Cardiac muscle cell (in vitro differentiated cells and primary cell): ENCODE data around the gene PLCXD3. TPM values are rescaled to one million over a fixed set of nuclear protein-coding genes. Genes with fewer than 3 reads are reported as not detected.

Experiments
- DNase-seq, 2 donors: peaks; one replicate each; pipeline versions ENCODE4 v3.0.0 to v3.0.0-alpha.2; 2010 to 2017; ENCODE audit warnings: low read depth in 1 of 2, low spot score in 1 of 2
- H3K27ac ChIP-seq: fragments of 200-600 bp; sonication (generic); 2 replicates; pipeline ENCODE4 v1.5.1; 2016
- H3K27me3 ChIP-seq: fragments of 200-600 bp; sonication (generic); 2 replicates; pipeline ENCODE4 v1.6.0; 2016; ENCODE audit warnings: control low read depth
- H3K36me3 ChIP-seq: fragments of 200-600 bp; sonication (generic); 2 replicates; pipeline ENCODE4 v1.5.1; 2016; ENCODE audit warnings: control low read depth
- H3K4me1 ChIP-seq: fragments of 200-600 bp; sonication (generic); 2 replicates; pipeline ENCODE4 v1.8.1; 2017; ENCODE audit warnings: low read depth, mild to moderate bottlenecking, mixed run types
- H3K4me3 ChIP-seq: fragments of 200-600 bp; sonication (generic); 2 replicates; pipeline ENCODE4 v1.5.1; 2016; ENCODE audit warnings: mild to moderate bottlenecking
- H3K9me3 ChIP-seq: fragments of 200-600 bp; sonication (generic); 2 replicates; pipeline ENCODE4 v1.5.1; 2017; ENCODE audit warnings: low read depth, mild to moderate bottlenecking, control low read depth
- polyA plus RNA-seq: library from polyadenylated mRNA; unstranded; fragments of >200 nt; fragmentation: Nextera tagmentation; extraction: Ambion mirVana; gene quantifications from 2 replicates; pipeline ENCODE4 v1.2.1, GENCODE V29; 2016
- total RNA-seq: library from RNA; depleted of rRNA; stranded (reverse); fragments of >200 nt; gene quantifications from 2 replicates; pipeline ENCODE4 v1.2.3, GENCODE V29; 2016
- TF ChIP-seq, protein P1 (sequence below): IDR thresholded peaks from 2 replicates; pipeline ENCODE4 v1.5.1; 2012; ENCODE audit warnings: low read depth, mild to moderate bottlenecking, low read length

PLCXD3 gene
- total and polyA plus RNA-seq, 2 experiments from 2014 or later, result 7.9 to 58.6 TPM

DNA sequence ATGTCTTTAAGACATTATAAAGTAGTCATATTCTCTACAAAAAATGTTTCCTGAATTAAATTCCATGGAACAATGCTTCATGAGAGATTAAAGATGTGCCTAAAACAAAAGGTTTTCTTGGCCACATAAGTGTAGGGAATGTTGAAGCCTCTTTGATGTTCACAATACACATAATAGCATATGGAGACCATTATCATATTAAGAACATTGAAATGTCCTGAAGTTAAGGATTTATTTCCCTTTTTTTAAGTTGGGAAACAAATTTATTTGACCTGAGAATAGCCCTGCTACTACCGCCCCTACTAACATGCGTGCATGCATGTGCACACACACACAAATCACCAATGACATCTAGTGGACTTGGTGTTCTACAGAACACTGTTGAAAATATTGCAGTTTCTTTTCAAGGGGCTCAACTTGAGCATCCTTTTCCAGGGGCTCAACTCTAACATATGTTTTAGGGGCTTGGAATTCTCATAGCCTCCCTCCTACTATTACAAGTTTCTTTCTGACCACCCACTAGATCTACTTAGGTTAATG lies 172.2 kb downstream of the PLCXD3 start:
- DNase-seq, result peak in 1 of 2 donors; percentile 37
- TF ChIP-seq, protein P1, sequence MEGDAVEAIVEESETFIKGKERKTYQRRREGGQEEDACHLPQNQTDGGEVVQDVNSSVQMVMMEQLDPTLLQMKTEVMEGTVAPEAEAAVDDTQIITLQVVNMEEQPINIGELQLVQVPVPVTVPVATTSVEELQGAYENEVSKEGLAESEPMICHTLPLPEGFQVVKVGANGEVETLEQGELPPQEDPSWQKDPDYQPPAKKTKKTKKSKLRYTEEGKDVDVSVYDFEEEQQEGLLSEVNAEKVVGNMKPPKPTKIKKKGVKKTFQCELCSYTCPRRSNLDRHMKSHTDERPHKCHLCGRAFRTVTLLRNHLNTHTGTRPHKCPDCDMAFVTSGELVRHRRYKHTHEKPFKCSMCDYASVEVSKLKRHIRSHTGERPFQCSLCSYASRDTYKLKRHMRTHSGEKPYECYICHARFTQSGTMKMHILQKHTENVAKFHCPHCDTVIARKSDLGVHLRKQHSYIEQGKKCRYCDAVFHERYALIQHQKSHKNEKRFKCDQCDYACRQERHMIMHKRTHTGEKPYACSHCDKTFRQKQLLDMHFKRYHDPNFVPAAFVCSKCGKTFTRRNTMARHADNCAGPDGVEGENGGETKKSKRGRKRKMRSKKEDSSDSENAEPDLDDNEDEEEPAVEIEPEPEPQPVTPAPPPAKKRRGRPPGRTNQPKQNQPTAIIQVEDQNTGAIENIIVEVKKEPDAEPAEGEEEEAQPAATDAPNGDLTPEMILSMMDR, result no peak
- Histone ChIP-seq H3K27ac (no peak overlapping the region), H3K4me3 (no peak overlapping the region), H3K36me3 (no peaks in the 10 kb centered on the region), H3K27me3 (no peaks in the 10 kb centered on the region), H3K4me1 (peaks cover 14% of the 10 kb centered on the region), H3K9me3 (no peaks in the 10 kb centered on the region)

DNA sequence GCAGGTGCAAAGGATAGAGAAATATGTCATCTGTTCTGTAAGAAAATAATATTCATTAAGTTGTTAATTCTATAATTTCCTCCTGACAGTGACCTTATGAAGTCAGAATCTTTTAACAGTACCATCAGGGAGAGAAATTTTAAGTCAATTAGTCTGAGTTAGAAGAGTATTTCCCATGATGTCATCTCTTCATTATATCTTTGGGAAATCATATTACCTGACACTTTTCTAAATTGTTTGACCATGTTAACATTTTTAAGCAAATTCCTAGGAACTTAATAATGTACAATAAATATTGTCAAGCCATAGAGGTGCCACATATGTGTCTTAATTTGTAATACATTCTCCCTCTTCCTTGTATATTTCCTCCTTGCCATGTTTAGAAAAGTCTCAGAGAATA lies 172.7 kb downstream of the PLCXD3 start:
- DNase-seq, result no peak
- no peaks in the 10 kb centered on the region for H3K36me3 ChIP-seq
- no peaks in the 10 kb centered on the region for H3K9me3 ChIP-seq
- no peak overlapping the region for H3K27ac ChIP-seq
- H3K4me3 ChIP-seq, result no peak overlapping the region
- peaks cover 14% of the 10 kb centered on the region for H3K4me1 ChIP-seq
- TF ChIP-seq, protein P1, result no peak
- H3K27me3 ChIP-seq, result no peaks in the 10 kb centered on the region

DNA sequence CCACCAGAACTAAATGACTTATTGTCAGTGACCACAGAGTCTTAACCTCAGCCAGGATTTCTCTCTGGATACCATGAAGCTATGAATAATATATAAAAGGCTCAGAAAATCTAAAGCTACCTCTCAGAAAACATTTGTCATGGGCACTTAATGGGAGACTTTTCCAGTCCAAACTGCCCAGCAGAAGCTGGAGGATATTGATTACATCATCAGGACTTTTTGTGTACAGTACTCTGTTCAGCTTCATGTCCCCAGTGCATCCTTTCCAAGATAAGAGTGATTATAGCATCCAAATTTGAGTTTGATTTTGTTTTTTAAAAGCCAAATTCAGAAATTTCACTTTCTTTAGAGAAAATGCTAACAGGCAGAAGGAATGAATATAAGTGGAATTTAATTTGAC lies 173.2 kb downstream of the PLCXD3 start:
- no peaks in the 10 kb centered on the region for H3K9me3 ChIP-seq
- no peak overlapping the region for H3K4me3 ChIP-seq
- no peak for DNase-seq
- peaks cover 14% of the 10 kb centered on the region for H3K4me1 ChIP-seq
- no peak overlapping the region for H3K27ac ChIP-seq
- H3K27me3 ChIP-seq, result no peaks in the 10 kb centered on the region
- TF ChIP-seq, protein P1, result no peak
- H3K36me3 ChIP-seq, result no peaks in the 10 kb centered on the region

DNA sequence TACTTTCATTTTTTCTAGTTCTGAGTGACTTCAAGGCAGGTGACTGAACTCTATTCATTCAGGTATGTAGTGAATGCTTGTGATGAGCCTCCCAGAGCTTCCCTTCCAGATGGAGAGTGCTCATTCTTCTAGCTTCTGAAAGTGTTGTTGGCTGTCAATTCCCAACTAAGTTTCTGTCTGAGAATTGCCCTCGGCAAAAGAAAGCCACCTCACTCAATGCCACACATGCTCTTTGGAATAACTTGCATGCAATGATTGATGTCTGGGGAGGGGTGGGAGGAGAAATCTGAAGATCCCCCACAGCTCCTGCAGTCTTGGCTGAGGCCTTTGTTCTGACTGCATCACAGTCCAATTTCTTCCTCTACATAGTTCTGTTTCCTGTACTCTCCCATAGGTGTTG lies 173.9 kb downstream of the PLCXD3 start:
- H3K4me3 ChIP-seq, result no peak overlapping the region
- H3K36me3 ChIP-seq, result no peaks in the 10 kb centered on the region
- no peak for DNase-seq
- no peaks in the 10 kb centered on the region for H3K27me3 ChIP-seq
- no peaks in the 10 kb centered on the region for H3K9me3 ChIP-seq
- TF ChIP-seq, protein P1, result no peak
- no peak overlapping the region for H3K27ac ChIP-seq
- peaks cover 14% of the 10 kb centered on the region for H3K4me1 ChIP-seq

DNA sequence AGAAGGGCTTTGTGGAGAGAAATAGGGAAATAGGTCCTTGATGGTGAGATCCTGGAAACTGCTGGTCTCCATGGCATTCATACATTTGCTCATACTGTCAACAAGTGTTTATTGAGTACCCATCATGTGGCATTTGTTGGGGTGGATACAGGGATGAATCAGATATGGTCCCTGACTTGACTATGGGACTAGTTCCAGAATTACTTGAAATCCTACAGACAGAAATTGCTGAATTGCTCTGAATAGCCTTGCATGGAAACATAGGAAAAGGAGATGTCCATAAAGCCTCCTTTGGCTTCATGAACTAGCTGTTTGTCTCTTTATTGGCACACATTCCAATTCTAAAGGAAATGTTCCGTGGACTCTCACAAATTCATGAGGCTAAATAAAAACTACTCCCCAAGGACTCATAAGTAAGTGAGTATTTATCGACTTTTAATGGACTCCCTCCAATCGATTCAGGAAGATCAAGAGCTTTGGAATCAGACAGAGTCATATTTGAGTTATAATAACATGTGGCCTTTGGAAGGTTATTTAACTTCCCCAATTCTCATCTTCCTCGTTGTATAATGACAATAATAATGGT lies 174.7 kb downstream of the PLCXD3 start:
- TF ChIP-seq, protein P1, result no peak
- Histone ChIP-seq H3K27me3 (no peaks in the 10 kb centered on the region), H3K9me3 (no peaks in the 10 kb centered on the region), H3K4me3 (no peak overlapping the region), H3K27ac (no peak overlapping the region), H3K36me3 (no peaks in the 10 kb centered on the region), H3K4me1 (peaks cover 14% of the 10 kb centered on the region)
- no peak for DNase-seq
